GM12801 (cell line): Measurements from ENCODE around the gene PTPRE.

Source experiments
- TF ChIP-seq, protein P1 (sequence below): IDR thresholded peaks from one replicate; pipeline ENCODE4 v1.5.1; 2011; ENCODE audit warnings: control low read depth; ENCODE audit not compliant: insufficient read length; ENCODE audit errors: extremely low read depth

PTPRE gene

DNA sequence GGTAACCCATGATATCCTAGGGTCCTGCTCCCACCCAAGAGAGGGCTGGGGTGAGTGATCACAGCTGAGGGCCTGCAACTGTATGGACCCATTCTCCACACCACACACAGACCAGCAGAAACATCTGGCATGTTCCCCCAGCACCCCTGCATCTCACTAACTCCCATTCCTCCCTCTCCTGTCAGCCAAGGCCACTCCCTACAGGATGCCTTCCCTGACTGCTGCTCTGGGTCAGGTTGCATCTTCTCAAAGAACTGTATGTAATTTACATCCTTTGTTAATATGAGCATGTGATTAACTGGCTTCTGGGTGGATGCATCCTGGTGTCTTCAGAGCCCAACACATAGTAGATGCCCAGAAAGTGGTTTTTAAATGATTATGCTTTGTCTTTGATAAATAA, 56.2 kb downstream of the PTPRE start:
- TF ChIP-seq, protein P1, sequence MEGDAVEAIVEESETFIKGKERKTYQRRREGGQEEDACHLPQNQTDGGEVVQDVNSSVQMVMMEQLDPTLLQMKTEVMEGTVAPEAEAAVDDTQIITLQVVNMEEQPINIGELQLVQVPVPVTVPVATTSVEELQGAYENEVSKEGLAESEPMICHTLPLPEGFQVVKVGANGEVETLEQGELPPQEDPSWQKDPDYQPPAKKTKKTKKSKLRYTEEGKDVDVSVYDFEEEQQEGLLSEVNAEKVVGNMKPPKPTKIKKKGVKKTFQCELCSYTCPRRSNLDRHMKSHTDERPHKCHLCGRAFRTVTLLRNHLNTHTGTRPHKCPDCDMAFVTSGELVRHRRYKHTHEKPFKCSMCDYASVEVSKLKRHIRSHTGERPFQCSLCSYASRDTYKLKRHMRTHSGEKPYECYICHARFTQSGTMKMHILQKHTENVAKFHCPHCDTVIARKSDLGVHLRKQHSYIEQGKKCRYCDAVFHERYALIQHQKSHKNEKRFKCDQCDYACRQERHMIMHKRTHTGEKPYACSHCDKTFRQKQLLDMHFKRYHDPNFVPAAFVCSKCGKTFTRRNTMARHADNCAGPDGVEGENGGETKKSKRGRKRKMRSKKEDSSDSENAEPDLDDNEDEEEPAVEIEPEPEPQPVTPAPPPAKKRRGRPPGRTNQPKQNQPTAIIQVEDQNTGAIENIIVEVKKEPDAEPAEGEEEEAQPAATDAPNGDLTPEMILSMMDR: no peak

DNA sequence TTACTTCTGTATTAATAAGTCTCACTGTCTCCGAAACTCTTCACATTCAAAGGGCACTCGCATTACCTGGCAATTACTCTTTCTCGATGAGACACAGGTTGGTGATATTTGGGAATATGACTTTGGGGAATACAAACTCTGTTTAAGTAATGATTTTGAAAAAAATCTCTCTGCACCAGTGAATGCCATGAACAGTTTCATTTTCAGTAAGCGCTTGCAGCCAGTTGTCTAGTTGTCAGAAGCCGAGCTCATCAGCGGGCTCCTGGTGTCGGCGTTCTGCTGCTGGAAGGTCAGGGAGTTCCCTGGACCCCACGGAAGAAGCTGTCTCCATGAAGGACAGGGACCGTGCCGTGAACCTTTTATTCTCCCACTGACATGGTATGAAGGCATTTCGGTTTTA, 57.7 kb downstream of the PTPRE start:
- TF ChIP-seq, protein P1: no peak

DNA sequence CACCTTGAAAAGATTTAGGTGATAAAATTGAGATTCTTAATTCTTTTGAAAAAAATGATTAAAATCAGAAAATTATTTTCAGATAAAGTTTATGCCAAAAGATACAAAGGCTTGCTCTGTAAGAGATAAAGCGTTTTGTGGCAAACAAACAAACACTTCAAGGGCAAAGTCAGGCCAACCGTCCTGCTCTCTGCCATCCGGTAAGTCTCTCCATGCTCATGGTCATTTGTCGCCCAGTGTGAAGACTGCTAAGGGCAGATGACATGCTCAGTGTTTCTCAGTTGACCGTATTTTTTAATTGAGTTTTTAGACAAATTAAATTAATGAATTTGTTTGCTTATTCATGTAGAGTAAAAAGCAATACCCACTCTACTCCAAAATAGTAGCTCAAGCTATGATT, 60.0 kb downstream of the PTPRE start:
- TF ChIP-seq, protein P1: no peak

DNA sequence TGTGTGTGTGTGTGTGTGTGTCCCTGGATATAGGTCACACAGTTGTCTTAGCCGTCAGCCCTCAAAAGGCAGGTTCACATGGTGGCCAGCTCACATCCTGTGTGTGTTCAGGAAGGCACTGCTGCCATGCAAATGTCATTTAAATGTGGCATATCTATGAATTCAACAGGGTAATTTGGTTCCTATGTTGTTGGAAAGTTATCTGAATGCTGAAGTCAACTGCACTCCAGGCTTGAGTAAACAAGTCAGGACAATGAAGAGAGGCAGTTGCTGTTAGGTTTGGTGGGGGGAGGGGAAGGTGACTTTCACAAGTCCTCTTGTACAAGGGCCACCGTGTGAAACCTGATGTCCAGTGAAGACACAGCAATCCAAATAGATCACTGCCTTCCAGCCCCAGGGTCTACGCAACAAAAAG, 61.1 kb downstream of the PTPRE start:
- TF ChIP-seq, protein P1: no peak

DNA sequence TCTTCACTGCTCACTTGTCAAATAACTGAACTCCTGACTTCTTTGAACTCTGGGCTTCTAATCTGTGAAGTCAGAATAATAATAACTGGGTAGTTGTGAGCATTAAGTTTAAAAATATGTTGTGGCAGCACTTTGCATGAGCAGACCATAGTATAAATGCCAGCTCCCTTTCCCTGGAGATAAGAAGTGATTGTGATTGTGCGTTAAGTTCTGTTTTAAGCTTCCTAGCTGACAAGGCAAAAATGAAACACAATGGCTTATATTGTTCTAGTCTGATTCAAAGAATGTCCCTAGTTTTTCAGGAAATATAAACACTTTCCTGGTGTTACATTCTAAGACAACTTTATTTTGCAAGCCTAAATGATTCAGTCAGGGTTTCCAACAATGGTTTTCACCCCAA, 61.8 kb downstream of the PTPRE start:
- TF ChIP-seq, protein P1: no peak

DNA sequence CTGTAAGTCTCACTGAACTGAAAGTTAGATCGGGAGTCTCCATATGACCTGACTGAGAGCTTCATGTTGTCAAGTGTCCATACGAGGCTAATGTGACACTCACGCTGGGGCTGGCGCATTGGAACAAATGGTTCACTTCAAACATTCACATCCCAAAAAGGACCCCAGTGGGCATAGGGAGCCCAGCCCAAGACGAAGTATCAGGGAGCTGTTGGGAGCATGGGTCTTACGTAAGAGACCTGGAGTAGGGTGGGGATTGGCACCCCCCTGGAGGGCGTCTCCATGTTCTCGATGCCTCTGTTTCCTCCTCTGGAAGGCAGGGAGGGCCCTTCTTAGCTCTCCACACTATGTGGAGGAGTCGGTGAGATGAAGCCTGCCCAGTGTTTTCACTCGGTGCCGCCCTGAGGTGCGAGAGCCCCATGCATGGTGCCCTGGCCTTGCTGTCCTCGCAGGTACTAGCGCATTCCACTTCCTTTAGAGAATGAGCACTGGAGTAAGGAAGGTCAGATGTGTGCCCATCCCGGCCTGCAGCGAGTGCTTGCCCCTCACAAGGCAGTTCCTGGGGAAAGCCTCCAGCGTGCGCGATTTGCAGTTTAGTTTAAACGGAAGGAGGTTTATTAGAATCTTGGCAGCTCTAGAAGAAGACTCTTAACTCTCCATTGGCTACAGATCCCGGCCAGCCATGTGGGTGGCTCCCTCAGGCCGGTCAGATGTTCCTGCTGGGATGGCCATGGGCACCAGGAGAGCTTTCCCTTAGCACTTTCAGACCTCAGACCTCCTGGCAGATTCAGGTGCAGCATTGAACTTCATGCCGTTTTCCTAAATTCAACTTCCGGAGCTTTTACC, 64.4 kb downstream of the PTPRE start:
- TF ChIP-seq, protein P1: no peak

DNA sequence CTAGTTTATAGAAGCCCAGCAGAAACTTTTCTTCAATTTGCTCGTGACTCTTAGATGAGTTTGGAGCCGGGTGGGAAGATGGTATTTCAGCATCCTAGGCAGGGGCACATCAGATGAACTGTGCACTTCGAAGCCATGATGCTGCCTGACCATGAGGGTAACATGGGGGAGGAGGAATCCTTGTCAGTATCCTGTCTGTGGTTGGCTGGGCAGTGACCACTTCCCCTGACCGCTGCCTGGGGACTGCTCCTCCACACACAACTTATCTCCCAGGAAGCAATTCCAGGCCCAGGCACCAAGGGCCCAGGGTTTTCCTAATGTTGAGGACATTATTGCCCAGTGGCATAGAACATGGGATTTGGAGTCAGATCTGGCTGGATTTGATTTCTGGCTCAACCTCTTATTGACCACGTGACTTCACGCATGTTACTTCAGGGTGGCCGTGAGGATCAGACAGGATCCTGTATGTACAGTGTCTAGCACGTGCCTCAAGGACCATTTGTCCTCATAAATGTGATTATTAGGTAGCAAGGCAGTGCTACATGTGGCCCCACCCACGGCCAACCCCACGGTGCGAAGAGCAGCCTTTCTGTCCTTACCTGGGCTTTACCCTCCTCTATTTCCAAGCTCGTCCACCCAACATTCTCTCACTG, 65.2 kb downstream of the PTPRE start:
- TF ChIP-seq, protein P1: no peak
